ENCODE measurements around the gene GALNT17.

GALNT17 gene

GRCh38 chr7:71645836-71646235 is 513.9 kb downstream of the GALNT17 start:
- POLR2A ChIA-PET (ENCODE audit: low non-redundant PET) = no interaction called here
- TF ChIP-seq CTCF (conservative IDR thresholded peaks at IDR 0.05; ENCODE audit: low read depth) = no peak
- CTCF ChIA-PET = no interaction called here
- no peak for DNase-seq (ENCODE audit: low spot score)
- no peak overlapping the region for H3K27ac ChIP-seq

- TF ChIP-seq CTCF (conservative IDR thresholded peaks at IDR 0.05; ENCODE audit: low read depth) = no peak
- DNase-seq (ENCODE audit: low spot score) = no peak
- ChIA-PET POLR2A (ENCODE audit: low non-redundant PET) (no interaction called here), CTCF (no interaction called here)
- H3K27ac ChIP-seq = no peak overlapping the region
These were observed 517.9 kb downstream of the GALNT17 start for GRCh38 chr7:71649812-71650211.

GRCh38 chr7:71650653-71651337 is 518.9 kb downstream of the GALNT17 start:
- no peak for DNase-seq (ENCODE audit: low spot score)
- POLR2A ChIA-PET (ENCODE audit: low non-redundant PET) = no interaction called here
- CTCF ChIA-PET = no interaction called here
- TF ChIP-seq CTCF (conservative IDR thresholded peaks at IDR 0.05; ENCODE audit: low read depth) = no peak
- no peak overlapping the region for H3K27ac ChIP-seq

DNA sequence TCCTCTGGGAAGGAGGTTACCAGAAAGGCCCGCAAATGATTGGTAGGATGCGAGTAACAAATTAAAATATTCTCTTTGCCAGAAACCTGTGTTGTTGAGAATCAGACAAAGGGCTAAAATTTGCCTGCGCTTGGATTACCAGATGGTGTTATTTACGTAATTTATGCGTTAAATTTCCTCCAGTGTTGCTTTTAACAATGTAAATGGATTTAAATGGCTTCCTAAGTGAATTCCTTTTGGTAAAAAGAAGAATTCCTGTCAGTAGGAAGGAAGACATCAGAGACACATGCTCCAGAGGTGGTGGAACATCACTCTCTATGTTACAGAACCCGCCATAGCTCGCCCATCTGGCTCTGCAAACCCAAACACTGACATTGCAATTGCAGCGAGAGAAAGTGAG is 520.6 kb downstream of the GALNT17 start:
- H3K27ac ChIP-seq = no peak overlapping the region
- CTCF ChIA-PET = no interaction called here
- POLR2A ChIA-PET (ENCODE audit: low non-redundant PET) = no interaction called here
- DNase-seq (ENCODE audit: low spot score) = no peak
- no peak for TF ChIP-seq CTCF (conservative IDR thresholded peaks at IDR 0.05; ENCODE audit: low read depth)

DNA sequence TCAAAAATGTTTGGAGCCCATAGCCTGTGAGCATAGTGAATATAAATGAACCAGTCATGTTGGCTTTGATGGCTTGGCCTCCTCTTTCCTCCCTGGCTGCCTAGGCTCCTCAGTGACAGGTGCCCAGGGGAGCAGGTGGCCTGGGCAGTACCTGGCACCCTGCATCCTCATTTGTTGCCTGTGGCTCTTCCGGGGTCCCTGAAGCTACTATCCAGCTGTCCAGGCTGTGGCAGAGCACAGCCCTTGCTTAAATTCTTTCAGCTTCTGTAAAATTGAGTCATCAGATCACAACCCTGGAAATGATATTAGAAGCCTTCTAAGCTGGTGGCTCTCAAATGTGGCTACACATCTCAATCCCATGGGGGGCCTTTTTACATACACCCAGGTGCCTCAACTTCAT is 525.4 kb downstream of the GALNT17 start:
- no peak for TF ChIP-seq CTCF (conservative IDR thresholded peaks at IDR 0.05; ENCODE audit: low read depth)
- ChIA-PET POLR2A (ENCODE audit: low non-redundant PET) (no interaction called here), CTCF (no interaction called here)
- DNase-seq (ENCODE audit: low spot score) = no peak
- no peak overlapping the region for H3K27ac ChIP-seq

- TF ChIP-seq CTCF (conservative IDR thresholded peaks at IDR 0.05; ENCODE audit: low read depth) = no peak
- ChIA-PET POLR2A (ENCODE audit: low non-redundant PET) (no interaction called here), CTCF (no interaction called here)
- H3K27ac ChIP-seq = no peak overlapping the region
- no peak for DNase-seq (ENCODE audit: low spot score)
These were observed 527.7 kb downstream of the GALNT17 start for GRCh38 chr7:71659622-71660021.

All from RWPE1 (cell line).